ENCODE measurements around the gene CAT. TPM values are rescaled to one million over a fixed set of nuclear protein-coding genes. Genes with fewer than 3 reads are reported as not detected.
A peak's percentile ranks its signal among the peaks of the same experiment; 100 is the strongest.

The CAT gene
- total and polyA plus RNA-seq, 2 experiments from 2014 or later = 52.5 to 57.0 TPM

GRCh38 chr11:34464591-34465051 lies 25.9 kb downstream of the CAT start:
- Histone ChIP-seq H4K20me1 (ENCODE audit: insufficient read depth) (no peaks in the 10 kb centered on the region), H3K9me3 (ENCODE audit: low read depth) (no peaks in the 10 kb centered on the region), H3K27me3 (replicated peaks; ENCODE audit: insufficient read depth) (no peaks in the 10 kb centered on the region), H3K4me3 (no peak overlapping the region), H3K9me2 (ENCODE audit: insufficient read depth) (no peaks in the 10 kb centered on the region), H3K27ac (no peak overlapping the region), H3F3A (ENCODE audit: insufficient read depth) (no peaks in the 10 kb centered on the region), H2AFZ (no peak overlapping the region), H3K9ac (no peak overlapping the region), H3K4me2 (ENCODE audit: unreplicated experiment) (no peak overlapping the region), H3K36me3 (ENCODE audit: low read depth) (peaks cover 61% of the 10 kb centered on the region), H3K79me2 (ENCODE audit: insufficient read depth) (no peaks in the 10 kb centered on the region), H3K4me1 (ENCODE audit: insufficient read depth) (no peaks in the 10 kb centered on the region)
- in situ Hi-C loops (cut with MboI) = no loop called here
- TF ChIP-seq EZH2 (IDR thresholded peaks at IDR 0.05; ENCODE audit: insufficient read depth, poor library complexity, severe bottlenecking) = no peak
- no peak for TF ChIP-seq EZH2phosphoT487 (IDR thresholded peaks at IDR 0.05; ENCODE audit: insufficient read depth, low read depth)
- 93 to 94% methylated on average over 7 of the region's 7 CpGs for WGBS, 2 experiments (ENCODE audit: low coverage in 1 of 2, low lambda C conversion rate in 2 of 2, missing lambda C conversion rate in 2 of 2)
- no peak for DNase-seq

- Histone ChIP-seq H3K4me1 (ENCODE audit: insufficient read depth) (no peaks in the 10 kb centered on the region), H3K27me3 (replicated peaks; ENCODE audit: insufficient read depth) (no peaks in the 10 kb centered on the region)
- 77 to 86% methylated on average over 3 of the region's 3 CpGs for WGBS, 2 experiments (ENCODE audit: low coverage in 1 of 2, low lambda C conversion rate in 2 of 2, missing lambda C conversion rate in 2 of 2)
Measured at GRCh38 chr11:34466802-34467488, 28.2 kb downstream of the CAT start.

GRCh38 chr11:34468209-34468841 lies 29.6 kb downstream of the CAT start:
- H3K9me3 ChIP-seq (ENCODE audit: low read depth) = no peaks in the 10 kb centered on the region
- H3K27ac ChIP-seq = no peak overlapping the region
- no peak overlapping the region for H3K4me3 ChIP-seq
- H3K4me2 ChIP-seq (ENCODE audit: unreplicated experiment) = no peak overlapping the region
- no peaks in the 10 kb centered on the region for H4K20me1 ChIP-seq (ENCODE audit: insufficient read depth)
- H3F3A ChIP-seq (ENCODE audit: insufficient read depth) = no peaks in the 10 kb centered on the region
- peak; percentile 41 for DNase-seq
- H3K9ac ChIP-seq = no peak overlapping the region
- peaks cover 56% of the 10 kb centered on the region for H3K36me3 ChIP-seq (ENCODE audit: low read depth)
- H3K9me2 ChIP-seq (ENCODE audit: insufficient read depth) = no peaks in the 10 kb centered on the region
- H3K79me2 ChIP-seq (ENCODE audit: insufficient read depth) = no peaks in the 10 kb centered on the region
- no peak for TF ChIP-seq EZH2 (IDR thresholded peaks at IDR 0.05; ENCODE audit: insufficient read depth, poor library complexity, severe bottlenecking)
- no peak for TF ChIP-seq EZH2phosphoT487 (IDR thresholded peaks at IDR 0.05; ENCODE audit: insufficient read depth, low read depth)
- no peaks in the 10 kb centered on the region for H3K27me3 ChIP-seq (replicated peaks; ENCODE audit: insufficient read depth)
- no peak overlapping the region for H2AFZ ChIP-seq
- WGBS, 2 experiments (ENCODE audit: low coverage in 1 of 2, low lambda C conversion rate in 2 of 2, missing lambda C conversion rate in 2 of 2) = 80 to 83% methylated on average over 8 of the region's 8 CpGs
- in situ Hi-C loops (cut with MboI) = no loop called here
- H3K4me1 ChIP-seq (ENCODE audit: insufficient read depth) = no peaks in the 10 kb centered on the region

More at GRCh38 chr11:34466802-34467488, 28.2 kb downstream of the CAT start:
- H3K79me2 ChIP-seq (ENCODE audit: insufficient read depth) = no peaks in the 10 kb centered on the region
- no peak overlapping the region for H2AFZ ChIP-seq
- H3K36me3 ChIP-seq (ENCODE audit: low read depth) = peaks cover 64% of the 10 kb centered on the region
- no peaks in the 10 kb centered on the region for H3F3A ChIP-seq (ENCODE audit: insufficient read depth)
- in situ Hi-C loops (cut with MboI) = no loop called here
- no peak overlapping the region for H3K27ac ChIP-seq
- TF ChIP-seq EZH2phosphoT487 (IDR thresholded peaks at IDR 0.05; ENCODE audit: insufficient read depth, low read depth) = no peak
- no peak for TF ChIP-seq EZH2 (IDR thresholded peaks at IDR 0.05; ENCODE audit: insufficient read depth, poor library complexity, severe bottlenecking)
- DNase-seq = peak; percentile 18
- H3K9ac ChIP-seq = no peak overlapping the region
- H3K4me3 ChIP-seq = no peak overlapping the region
- H4K20me1 ChIP-seq (ENCODE audit: insufficient read depth) = no peaks in the 10 kb centered on the region
- H3K9me3 ChIP-seq (ENCODE audit: low read depth) = no peaks in the 10 kb centered on the region
- no peaks in the 10 kb centered on the region for H3K9me2 ChIP-seq (ENCODE audit: insufficient read depth)
- no peak overlapping the region for H3K4me2 ChIP-seq (ENCODE audit: unreplicated experiment)

GRCh38 chr11:34473603-34474169 lies 35.0 kb downstream of the CAT start:
- no peak overlapping the region for H3K27ac ChIP-seq
- WGBS, 2 experiments (ENCODE audit: low coverage in 1 of 2, low lambda C conversion rate in 2 of 2, missing lambda C conversion rate in 2 of 2) = 97 to 99% methylated on average over 4 of the region's 4 CpGs

More at GRCh38 chr11:34473603-34474169, 35.0 kb downstream of the CAT start:
- TF ChIP-seq EZH2phosphoT487 (IDR thresholded peaks at IDR 0.05; ENCODE audit: insufficient read depth, low read depth) (no peak), EZH2 (IDR thresholded peaks at IDR 0.05; ENCODE audit: insufficient read depth, poor library complexity, severe bottlenecking) (no peak)
- Histone ChIP-seq H3K79me2 (ENCODE audit: insufficient read depth) (no peaks in the 10 kb centered on the region), H4K20me1 (ENCODE audit: insufficient read depth) (no peaks in the 10 kb centered on the region), H3K36me3 (ENCODE audit: low read depth) (peaks cover 14% of the 10 kb centered on the region), H2AFZ (no peak overlapping the region), H3K9me3 (ENCODE audit: low read depth) (no peaks in the 10 kb centered on the region), H3F3A (ENCODE audit: insufficient read depth) (no peaks in the 10 kb centered on the region), H3K4me3 (no peak overlapping the region), H3K4me2 (ENCODE audit: unreplicated experiment) (no peak overlapping the region), H3K9me2 (ENCODE audit: insufficient read depth) (no peaks in the 10 kb centered on the region), H3K27me3 (replicated peaks; ENCODE audit: insufficient read depth) (peaks cover 4% of the 10 kb centered on the region; the same call in 1 of the 2 replicates), H3K4me1 (ENCODE audit: insufficient read depth) (no peaks in the 10 kb centered on the region), H3K9ac (no peak overlapping the region)
- in situ Hi-C loops (cut with MboI) = no loop called here
- no peak for DNase-seq

All from GM23248 (cell line).